ENCODE results near the gene ADH4.

ADH4 gene

DNA sequence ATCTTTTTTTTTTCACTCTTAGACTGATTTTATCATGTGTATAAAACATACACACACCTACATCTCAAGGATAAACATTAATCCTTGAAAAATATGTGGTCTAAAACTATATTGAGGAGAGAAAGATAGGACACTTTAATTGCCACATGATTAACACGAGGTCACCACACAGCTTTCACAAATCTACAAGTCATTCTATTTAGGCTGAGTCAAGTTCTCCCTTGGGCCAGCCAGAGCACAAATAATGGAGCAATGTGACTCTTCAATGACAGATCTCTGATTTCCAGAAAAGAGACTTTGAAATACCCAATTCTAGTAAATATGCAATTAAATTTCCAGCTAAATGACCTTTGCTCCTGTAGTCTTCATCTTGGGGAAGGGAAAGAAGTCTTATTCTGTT lies 12.9 kb upstream of the ADH4 start:
- TF ChIP-seq EZH2 (optimal IDR thresholded peaks at IDR 0.05; ENCODE audit: low read depth, low read length) (no peak), EZH2phosphoT487 (IDR thresholded peaks at IDR 0.05; ENCODE audit: low read length) (no peak)
- TF ChIP-seq, protein P1, sequence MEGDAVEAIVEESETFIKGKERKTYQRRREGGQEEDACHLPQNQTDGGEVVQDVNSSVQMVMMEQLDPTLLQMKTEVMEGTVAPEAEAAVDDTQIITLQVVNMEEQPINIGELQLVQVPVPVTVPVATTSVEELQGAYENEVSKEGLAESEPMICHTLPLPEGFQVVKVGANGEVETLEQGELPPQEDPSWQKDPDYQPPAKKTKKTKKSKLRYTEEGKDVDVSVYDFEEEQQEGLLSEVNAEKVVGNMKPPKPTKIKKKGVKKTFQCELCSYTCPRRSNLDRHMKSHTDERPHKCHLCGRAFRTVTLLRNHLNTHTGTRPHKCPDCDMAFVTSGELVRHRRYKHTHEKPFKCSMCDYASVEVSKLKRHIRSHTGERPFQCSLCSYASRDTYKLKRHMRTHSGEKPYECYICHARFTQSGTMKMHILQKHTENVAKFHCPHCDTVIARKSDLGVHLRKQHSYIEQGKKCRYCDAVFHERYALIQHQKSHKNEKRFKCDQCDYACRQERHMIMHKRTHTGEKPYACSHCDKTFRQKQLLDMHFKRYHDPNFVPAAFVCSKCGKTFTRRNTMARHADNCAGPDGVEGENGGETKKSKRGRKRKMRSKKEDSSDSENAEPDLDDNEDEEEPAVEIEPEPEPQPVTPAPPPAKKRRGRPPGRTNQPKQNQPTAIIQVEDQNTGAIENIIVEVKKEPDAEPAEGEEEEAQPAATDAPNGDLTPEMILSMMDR (IDR thresholded peaks at IDR 0.05; ENCODE audit: low read length) = no peak
- Histone ChIP-seq H3F3A (ENCODE audit: insufficient read depth, low read length) (no peaks in the 10 kb centered on the region), H3K4me3 (ENCODE audit: low read length) (no peak overlapping the region)

DNA sequence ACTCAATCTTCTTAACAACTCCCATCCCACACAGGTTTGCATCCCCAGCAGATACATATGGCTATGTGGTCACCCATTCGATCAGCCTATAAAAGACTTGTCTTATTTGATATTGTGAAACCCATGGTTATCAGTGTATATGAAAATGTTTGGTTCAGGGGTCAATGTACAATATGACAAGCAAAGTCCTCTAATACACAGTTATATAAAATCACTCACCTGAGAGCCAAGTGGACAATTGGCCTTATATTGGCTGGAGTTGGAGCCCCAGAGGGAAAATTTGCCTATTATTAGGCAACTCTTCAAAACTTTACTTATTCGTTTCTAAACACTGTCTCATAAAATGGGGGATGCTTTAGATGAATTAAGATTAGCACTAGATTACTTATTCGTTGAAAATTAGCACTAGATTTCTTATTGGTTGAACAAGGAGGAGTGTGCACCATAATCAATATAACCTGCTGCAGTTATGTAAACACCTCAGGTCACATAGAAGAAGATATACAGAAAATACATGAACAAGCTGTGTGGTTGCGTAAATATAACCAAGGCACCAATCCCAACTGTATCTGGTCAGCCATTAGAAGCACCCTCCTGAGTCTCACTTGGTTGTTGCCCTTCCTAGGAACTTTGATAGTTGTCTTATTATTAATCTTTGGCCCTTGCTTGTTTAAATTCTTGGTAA lies 10.7 kb upstream of the ADH4 start:
- Histone ChIP-seq H3K9ac (ENCODE audit: low read length) (no peak overlapping the region), H3K4me3 (ENCODE audit: low read length) (no peak overlapping the region), H3K4me1 (ENCODE audit: low read length) (no peaks in the 10 kb centered on the region), H3K27me3 (replicated peaks; ENCODE audit: insufficient read depth, low read length) (no peaks in the 10 kb centered on the region), H3K27ac (ENCODE audit: low read length) (no peak overlapping the region), H3K9me2 (replicated peaks; ENCODE audit: insufficient read depth, low read length) (no peaks in the 10 kb centered on the region), H2AFZ (ENCODE audit: low read length) (no peak overlapping the region), H3F3A (ENCODE audit: insufficient read depth, low read length) (no peaks in the 10 kb centered on the region), H3K9me3 (replicated peaks; ENCODE audit: insufficient read depth, low read length) (0 out of 2 replicates have a peak, but pooled peaks cover 2% of the 10 kb centered on the region), H3K36me3 (replicated peaks; ENCODE audit: insufficient read depth, low read length) (no peaks in the 10 kb centered on the region), H3K79me2 (ENCODE audit: low read length) (no peaks in the 10 kb centered on the region), H4K20me1 (ENCODE audit: insufficient read depth, low read length) (no peaks in the 10 kb centered on the region), H3K4me2 (ENCODE audit: low read depth, low read length) (no peak overlapping the region)
- TF ChIP-seq EZH2phosphoT487 (IDR thresholded peaks at IDR 0.05; ENCODE audit: low read length) (no peak), EZH2 (optimal IDR thresholded peaks at IDR 0.05; ENCODE audit: low read depth, low read length) (no peak)
- TF ChIP-seq, protein P1 (IDR thresholded peaks at IDR 0.05; ENCODE audit: low read length) = no peak
- DNase-seq = no peak

More for the DNA sequence above, 12.9 kb upstream of the ADH4 start:
- DNase-seq = no peak
- no peaks in the 10 kb centered on the region for H3K36me3 ChIP-seq (replicated peaks; ENCODE audit: insufficient read depth, low read length)
- H3K4me1 ChIP-seq (ENCODE audit: low read length) = no peaks in the 10 kb centered on the region
- H2AFZ ChIP-seq (ENCODE audit: low read length) = no peak overlapping the region
- H3K79me2 ChIP-seq (ENCODE audit: low read length) = no peaks in the 10 kb centered on the region
- no peak overlapping the region for H3K27ac ChIP-seq (ENCODE audit: low read length)
- no peaks in the 10 kb centered on the region for H4K20me1 ChIP-seq (ENCODE audit: insufficient read depth, low read length)
- H3K9ac ChIP-seq (ENCODE audit: low read length) = no peak overlapping the region
- no peaks in the 10 kb centered on the region for H3K27me3 ChIP-seq (replicated peaks; ENCODE audit: insufficient read depth, low read length)
- no peaks in the 10 kb centered on the region for H3K9me3 ChIP-seq (replicated peaks; ENCODE audit: insufficient read depth, low read length)
- H3K9me2 ChIP-seq (replicated peaks; ENCODE audit: insufficient read depth, low read length) = no peaks in the 10 kb centered on the region
- H3K4me2 ChIP-seq (ENCODE audit: low read depth, low read length) = no peak overlapping the region

DNA sequence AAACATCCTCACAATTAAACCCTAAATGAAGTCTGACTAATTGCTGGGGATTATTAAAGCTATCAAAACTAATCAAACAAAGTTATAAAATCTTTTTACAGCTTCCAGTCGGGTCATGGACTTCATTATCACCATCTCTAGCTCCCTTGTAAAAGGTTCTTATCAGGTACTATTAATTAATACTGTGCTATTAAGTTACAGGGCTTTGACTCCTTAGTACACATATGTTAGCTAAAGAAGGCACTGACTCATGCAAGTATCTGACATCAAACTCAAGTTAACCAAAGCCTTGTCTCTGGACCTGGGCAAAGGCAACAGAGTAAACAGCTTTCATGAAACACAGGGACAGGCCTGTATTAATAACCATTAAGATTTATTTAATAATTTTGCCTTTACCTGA lies 7.9 kb upstream of the ADH4 start:
- Histone ChIP-seq H3F3A (ENCODE audit: insufficient read depth, low read length) (no peaks in the 10 kb centered on the region), H3K9me3 (replicated peaks; ENCODE audit: insufficient read depth, low read length) (0 out of 2 replicates have a peak, but pooled peaks cover 2% of the 10 kb centered on the region), H3K4me3 (ENCODE audit: low read length) (no peak overlapping the region), H3K4me1 (ENCODE audit: low read length) (no peaks in the 10 kb centered on the region), H3K36me3 (replicated peaks; ENCODE audit: insufficient read depth, low read length) (no peaks in the 10 kb centered on the region), H3K27ac (ENCODE audit: low read length) (no peak overlapping the region), H3K9me2 (replicated peaks; ENCODE audit: insufficient read depth, low read length) (no peaks in the 10 kb centered on the region), H4K20me1 (ENCODE audit: insufficient read depth, low read length) (no peaks in the 10 kb centered on the region), H3K79me2 (ENCODE audit: low read length) (no peaks in the 10 kb centered on the region), H3K27me3 (replicated peaks; ENCODE audit: insufficient read depth, low read length) (no peaks in the 10 kb centered on the region), H3K9ac (ENCODE audit: low read length) (no peak overlapping the region), H3K4me2 (ENCODE audit: low read depth, low read length) (no peak overlapping the region), H2AFZ (ENCODE audit: low read length) (no peak overlapping the region)
- DNase-seq = no peak
- TF ChIP-seq EZH2phosphoT487 (IDR thresholded peaks at IDR 0.05; ENCODE audit: low read length) (no peak), EZH2 (optimal IDR thresholded peaks at IDR 0.05; ENCODE audit: low read depth, low read length) (no peak)
- TF ChIP-seq, protein P1 (IDR thresholded peaks at IDR 0.05; ENCODE audit: low read length) = no peak

Measured in MM.1S (cell line).